Fibroblast of gingiva (primary cell): ENCODE results near the gene RSPO1.

Source experiments
- DNase-seq: peaks from one replicate; pipeline ENCODE4 v3.0.0-alpha.2; 2011; ENCODE audit warnings: low read depth

Gene RSPO1

GRCh38 chr1:37656881-37657280 lies 22.2 kb upstream of the RSPO1 start:
- no peak for DNase-seq

GRCh38 chr1:37656026-37656425 lies 21.3 kb upstream of the RSPO1 start:
- no peak for DNase-seq

GRCh38 chr1:37655274-37655673 lies 20.6 kb upstream of the RSPO1 start:
- DNase-seq = no peak

- DNase-seq = no peak
These were observed 19.2 kb upstream of the RSPO1 start for GRCh38 chr1:37653906-37654305.

- no peak for DNase-seq
These were observed 18.3 kb upstream of the RSPO1 start for GRCh38 chr1:37652976-37653375.

- DNase-seq = no peak
These were observed 17.1 kb upstream of the RSPO1 start for GRCh38 chr1:37651803-37652202.

- DNase-seq = no peak
These were observed 16.0 kb upstream of the RSPO1 start for GRCh38 chr1:37650721-37651120.

GRCh38 chr1:37650173-37650572 lies 15.5 kb upstream of the RSPO1 start:
- no peak for DNase-seq

- DNase-seq = no peak
These were observed 12.6 kb upstream of the RSPO1 start for GRCh38 chr1:37647281-37647680.

- DNase-seq = no peak
These were observed 6.4 kb upstream of the RSPO1 start for GRCh38 chr1:37641059-37641458.

GRCh38 chr1:37636435-37636834 lies 1.7 kb upstream of the RSPO1 start:
- no peak for DNase-seq

- DNase-seq = no peak
These were observed 555 bp upstream of the RSPO1 start for GRCh38 chr1:37634992-37635902.

- DNase-seq = no peak
These were observed 801 bp downstream of the RSPO1 start for GRCh38 chr1:37633938-37634243.

GRCh38 chr1:37633040-37633937 lies 1.4 kb downstream of the RSPO1 start:
- DNase-seq = no peak

- no peak for DNase-seq
These were observed 3.7 kb downstream of the RSPO1 start for GRCh38 chr1:37631036-37631435.

GRCh38 chr1:37630426-37631028 lies 4.2 kb downstream of the RSPO1 start:
- no peak for DNase-seq

GRCh38 chr1:37629726-37630425 lies 4.8 kb downstream of the RSPO1 start:
- no peak for DNase-seq

- DNase-seq = no peak
These were observed 5.7 kb downstream of the RSPO1 start for GRCh38 chr1:37629008-37629407.

- DNase-seq = no peak
These were observed 6.6 kb downstream of the RSPO1 start for GRCh38 chr1:37628026-37628556.

- no peak for DNase-seq
These were observed 12.6 kb downstream of the RSPO1 start for GRCh38 chr1:37622131-37622530.

GRCh38 chr1:37621326-37621870 lies 13.3 kb downstream of the RSPO1 start:
- DNase-seq = peak; percentile 54

GRCh38 chr1:37620707-37621106 lies 14.0 kb downstream of the RSPO1 start:
- no peak for DNase-seq
